Neural progenitor cell (in vitro differentiated cells): ENCODE results near the gene CHRNA5.

Experiments
- EZH2 ChIP-seq: fragments of 200-600 bp; sonication (generic); IDR thresholded peaks from 2 replicates; pipeline ENCODE4 v1.6.1; 2017; ENCODE audit warnings: antibody characterized with exemption, mild to moderate bottlenecking, moderate library complexity
- TF ChIP-seq, protein P1 (sequence below): fragments of 200-600 bp; sonication (generic); IDR thresholded peaks from 2 replicates; pipeline ENCODE4 v1.5.1; 2017; ENCODE audit warnings: antibody characterized with exemption, mild to moderate bottlenecking

DNA sequence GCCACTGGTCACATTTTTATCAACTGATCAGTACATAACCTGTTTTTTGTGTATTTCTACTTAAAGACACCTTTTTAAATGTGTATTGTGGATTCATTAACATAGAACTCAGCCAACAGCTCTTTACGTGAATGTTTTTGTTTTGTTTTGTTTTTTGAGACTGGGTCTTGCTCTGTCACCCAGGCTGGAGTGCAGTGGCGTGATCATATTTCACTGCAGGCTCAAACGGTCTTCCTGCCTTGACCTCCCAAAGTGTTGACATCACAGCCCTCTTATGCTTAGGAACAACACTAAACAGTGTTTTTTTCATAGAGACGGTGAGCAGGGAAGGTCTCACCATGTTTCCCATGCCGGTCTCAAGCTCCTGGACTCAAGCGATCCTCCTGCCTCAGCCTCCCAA lies 15.1 kb upstream of the CHRNA5 start:
- no peak for TF ChIP-seq EZH2
- TF ChIP-seq, protein P1, sequence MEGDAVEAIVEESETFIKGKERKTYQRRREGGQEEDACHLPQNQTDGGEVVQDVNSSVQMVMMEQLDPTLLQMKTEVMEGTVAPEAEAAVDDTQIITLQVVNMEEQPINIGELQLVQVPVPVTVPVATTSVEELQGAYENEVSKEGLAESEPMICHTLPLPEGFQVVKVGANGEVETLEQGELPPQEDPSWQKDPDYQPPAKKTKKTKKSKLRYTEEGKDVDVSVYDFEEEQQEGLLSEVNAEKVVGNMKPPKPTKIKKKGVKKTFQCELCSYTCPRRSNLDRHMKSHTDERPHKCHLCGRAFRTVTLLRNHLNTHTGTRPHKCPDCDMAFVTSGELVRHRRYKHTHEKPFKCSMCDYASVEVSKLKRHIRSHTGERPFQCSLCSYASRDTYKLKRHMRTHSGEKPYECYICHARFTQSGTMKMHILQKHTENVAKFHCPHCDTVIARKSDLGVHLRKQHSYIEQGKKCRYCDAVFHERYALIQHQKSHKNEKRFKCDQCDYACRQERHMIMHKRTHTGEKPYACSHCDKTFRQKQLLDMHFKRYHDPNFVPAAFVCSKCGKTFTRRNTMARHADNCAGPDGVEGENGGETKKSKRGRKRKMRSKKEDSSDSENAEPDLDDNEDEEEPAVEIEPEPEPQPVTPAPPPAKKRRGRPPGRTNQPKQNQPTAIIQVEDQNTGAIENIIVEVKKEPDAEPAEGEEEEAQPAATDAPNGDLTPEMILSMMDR: no peak
